HL-60 (cell line): ENCODE measurements around the gene RCCD1.

ENCODE experiments used
- CTCF ChIP-seq: IDR thresholded peaks from one replicate; pipeline ENCODE4 v1.5.1; 2011; ENCODE audit warnings: low read length, control low read depth, inconsistent platforms; ENCODE audit not compliant: insufficient read depth
- POLR2AphosphoS5 ChIP-seq: IDR thresholded peaks from 2 replicates; pipeline ENCODE4 v1.6.1; 2012; ENCODE audit warnings: low read depth
- REST ChIP-seq: IDR thresholded peaks from 2 replicates; pipeline ENCODE4 v1.6.1; 2012; ENCODE audit warnings: low read depth; ENCODE audit not compliant: insufficient replicate concordance

GRCh38 chr15:90950676-90951075, 4.0 kb upstream of the RCCD1 start:
- TF ChIP-seq CTCF (no peak), POLR2AphosphoS5 (no peak), REST (no peak)
